ENCODE data around the gene TP53I11. TPM values are rescaled to one million over a fixed set of nuclear protein-coding genes. Genes with fewer than 3 reads are reported as not detected.

The TP53I11 gene
- total RNA-seq, 1 donor = 11.3 TPM

GRCh38 chr11:44892843-44893242 lies 57.8 kb downstream of the TP53I11 start:
- no peak for DNase-seq (ENCODE audit: low read depth in 2 of 3, low spot score in 2 of 3)

DNA sequence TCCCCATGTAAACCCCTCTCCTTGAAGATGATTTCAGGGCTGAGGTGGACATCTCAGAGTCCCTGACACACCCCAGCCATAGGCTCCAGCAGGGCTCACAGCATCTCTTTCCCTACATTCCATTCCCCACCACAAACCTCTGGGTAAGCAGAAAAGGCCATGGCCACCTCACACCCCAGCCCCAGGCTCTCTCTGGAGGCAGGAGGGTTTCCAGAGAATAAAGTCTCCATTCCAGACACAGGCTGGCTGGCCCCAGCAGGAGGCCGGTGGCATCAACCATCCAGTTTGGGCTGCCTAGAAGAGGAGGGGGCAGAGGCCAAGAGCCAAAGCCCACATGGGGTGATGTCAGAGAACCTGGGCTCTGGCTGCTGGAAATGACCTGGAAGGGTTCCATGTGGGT lies 61.4 kb downstream of the TP53I11 start:
- no peak for DNase-seq (ENCODE audit: low read depth in 2 of 3, low spot score in 2 of 3)

DNA sequence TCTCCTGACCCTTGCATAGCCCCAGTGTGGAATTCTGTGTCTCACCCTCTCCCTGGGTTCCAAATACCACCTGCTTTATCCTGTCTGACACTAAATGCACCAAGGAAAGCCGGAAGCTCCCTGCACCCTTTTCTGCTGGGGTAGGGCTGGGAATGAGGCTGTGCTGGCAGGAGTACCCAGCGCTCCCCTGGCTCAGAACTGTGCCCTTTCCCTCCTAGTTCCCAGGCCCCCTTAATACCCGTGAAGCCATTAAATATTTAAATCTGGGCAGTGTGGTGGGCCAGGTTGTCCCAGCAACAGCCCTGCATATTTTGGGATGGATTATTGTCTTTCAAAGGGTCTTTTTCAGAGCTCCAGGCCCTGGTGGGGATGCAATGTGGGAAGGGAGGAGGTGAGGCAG lies 63.0 kb downstream of the TP53I11 start:
- no peak for DNase-seq (ENCODE audit: low read depth in 2 of 3, low spot score in 2 of 3)

DNA sequence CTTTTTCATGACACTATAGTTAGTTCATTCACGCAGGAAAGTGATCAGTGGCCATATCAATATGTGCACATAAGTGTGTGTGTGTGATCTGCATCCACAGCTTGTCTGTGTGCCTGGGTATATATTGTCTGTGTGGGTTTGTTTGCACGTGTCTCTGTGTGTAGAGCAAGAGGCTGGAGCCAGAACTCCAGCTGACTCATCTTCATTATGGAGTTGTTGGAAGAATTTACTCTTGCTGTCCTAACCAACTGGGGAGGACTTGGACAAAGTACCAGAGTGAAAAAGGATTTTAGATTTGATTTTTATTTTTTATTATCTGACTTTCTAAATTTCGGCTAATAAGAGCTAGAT lies 63.9 kb downstream of the TP53I11 start:
- no peak for DNase-seq (ENCODE audit: low read depth in 2 of 3, low spot score in 2 of 3)

GRCh38 chr11:44885919-44886789 lies 64.5 kb downstream of the TP53I11 start:
- no peak for DNase-seq (ENCODE audit: low read depth in 2 of 3, low spot score in 2 of 3)

DNA sequence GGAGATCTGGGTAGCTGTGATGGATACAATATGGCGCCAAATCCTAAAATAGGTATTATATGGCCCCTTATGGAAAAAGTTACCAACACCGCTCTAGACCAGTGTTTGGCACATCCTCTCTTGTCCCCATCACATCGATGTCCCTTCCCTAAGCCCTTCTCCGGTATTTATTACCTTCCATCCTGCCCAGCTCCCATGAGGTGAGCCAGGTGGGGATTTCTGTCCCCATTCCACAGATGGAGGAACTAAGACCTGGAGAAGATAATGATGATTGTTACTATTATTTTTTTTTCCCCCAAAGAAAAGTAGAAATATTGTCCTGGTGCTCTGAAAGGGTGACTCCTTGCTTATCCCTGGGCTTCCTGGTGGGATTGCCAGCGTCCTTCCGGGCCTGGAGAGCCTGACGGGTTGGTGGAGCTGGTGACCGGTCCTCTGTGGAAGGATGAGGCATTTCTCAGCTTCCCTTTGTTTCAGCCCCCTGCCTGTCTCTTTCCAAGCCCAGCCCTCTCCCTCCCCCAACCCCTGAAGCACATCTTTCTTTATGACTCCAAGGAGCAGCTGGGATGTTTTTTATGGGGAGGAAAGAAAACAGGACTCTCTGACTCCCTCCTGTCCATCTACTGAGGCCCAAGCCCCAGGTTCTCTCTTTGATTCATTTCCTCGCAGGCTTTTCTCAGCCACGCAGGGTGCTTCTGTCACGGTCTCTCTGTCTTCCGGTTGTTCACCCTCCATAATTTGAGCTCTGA lies 65.4 kb downstream of the TP53I11 start:
- no peak for DNase-seq (ENCODE audit: low read depth in 2 of 3, low spot score in 2 of 3)

- no peak for DNase-seq (ENCODE audit: low read depth in 2 of 3, low spot score in 2 of 3)
These were observed 66.6 kb downstream of the TP53I11 start for GRCh38 chr11:44884056-44884455.

GRCh38 chr11:44883277-44883676 lies 67.4 kb downstream of the TP53I11 start:
- no peak for DNase-seq (ENCODE audit: low read depth in 2 of 3, low spot score in 2 of 3)

Other genes with a start within 250 kb of the TP53I11 start
- gene TSPAN18, start 223.9 kb downstream of the TP53I11 start, total RNA-seq = 0.54 TPM
- 18.0 TPM for gene PRDM11, start 195.8 kb upstream of the TP53I11 start, total RNA-seq

Data from hematopoietic multipotent progenitor cell (in vitro differentiated cells).